ENCODE data around the gene PVR. TPM values are rescaled to one million over a fixed set of nuclear protein-coding genes. Genes with fewer than 3 reads are reported as not detected.
"Not testable (repeated sequence)": the region's sequence is repeated elsewhere in the genome, so short reads cannot be mapped to it uniquely, and the experiment has no call there.

PVR gene
- total RNA-seq, 1 experiment from 2014 or later: 47.7 TPM

- Histone ChIP-seq H3K36me3 (ENCODE audit: control insufficient read depth, insufficient read depth, low read length) (no peaks in the 10 kb centered on the region), H3K27me3 (ENCODE audit: control insufficient read depth, insufficient read depth, low read length) (no peaks in the 10 kb centered on the region), H3K27ac (ENCODE audit: low read length) (no peak overlapping the region), H3K4me1 (ENCODE audit: control insufficient read depth, insufficient read depth, low read length) (no peaks in the 10 kb centered on the region), H3K4me3 (ENCODE audit: low read depth in 2 of 2, low read length in 2 of 2) (no peak overlapping the region), H3K9me3 (ENCODE audit: control insufficient read depth, insufficient read depth, low read depth, low read length) (no peaks in the 10 kb centered on the region)
- CTCF ChIA-PET: no interaction called here
- no peak for ATAC-seq
- intact Hi-C loops (cut with micrococcal nuclease; ENCODE audit: unreplicated experiment): no loop called here
- TF ChIP-seq TCF7L2 (IDR thresholded peaks at IDR 0.05; ENCODE audit: low read depth, low read length) (no peak), CTCF (IDR thresholded peaks at IDR 0.05) (no peak), REST (IDR thresholded peaks at IDR 0.05; ENCODE audit: insufficient read depth in 1 of 2, low read depth in 2 of 2, low read length in 1 of 2) (no peak), SIN3A (IDR thresholded peaks at IDR 0.05; ENCODE audit: borderline replicate concordance, insufficient read depth, low read depth, low read length) (no peak), POLR2AphosphoS5 (IDR thresholded peaks at IDR 0.05; ENCODE audit: low read depth, low read length) (no peak)
- no TSS peak for BruUV-seq (replicated peaks)
- in situ Hi-C loops (cut with HindIII; ENCODE audit: low pct_unique_long_range_greater_than_20kb, low sequenced_read_pairs): no loop called here
- DNase-seq (ENCODE audit: low read depth, low spot score): no peak
- POLR2A ChIA-PET: no interaction called here
These were observed 16.1 kb upstream of the PVR start for GRCh38 chr19:44627631-44628030.

- intact Hi-C loops (cut with micrococcal nuclease; ENCODE audit: unreplicated experiment) (no loop called here), in situ Hi-C loops (cut with HindIII; ENCODE audit: low pct_unique_long_range_greater_than_20kb, low sequenced_read_pairs) (no loop called here)
- DNase-seq (ENCODE audit: low read depth, low spot score) (no peak), ATAC-seq (no peak)
- POLR2A ChIA-PET: no interaction called here
- H3K27me3 ChIP-seq (ENCODE audit: control insufficient read depth, insufficient read depth, low read length): no peaks in the 10 kb centered on the region
- no peaks in the 10 kb centered on the region for H3K36me3 ChIP-seq (ENCODE audit: control insufficient read depth, insufficient read depth, low read length)
- no peak overlapping the region for H3K4me3 ChIP-seq (ENCODE audit: low read depth in 2 of 2, low read length in 2 of 2)
- no peaks in the 10 kb centered on the region for H3K9me3 ChIP-seq (ENCODE audit: control insufficient read depth, insufficient read depth, low read depth, low read length)
- BruUV-seq (replicated peaks): no TSS peak
- no peak overlapping the region for H3K27ac ChIP-seq (ENCODE audit: low read length)
- H3K4me1 ChIP-seq (ENCODE audit: control insufficient read depth, insufficient read depth, low read length): no peaks in the 10 kb centered on the region
- no peak for TF ChIP-seq REST (IDR thresholded peaks at IDR 0.05; ENCODE audit: insufficient read depth in 1 of 2, low read depth in 2 of 2, low read length in 1 of 2)
- no peak for TF ChIP-seq SIN3A (IDR thresholded peaks at IDR 0.05; ENCODE audit: borderline replicate concordance, insufficient read depth, low read depth, low read length)
- no peak for TF ChIP-seq CTCF (IDR thresholded peaks at IDR 0.05)
- no peak for TF ChIP-seq TCF7L2 (IDR thresholded peaks at IDR 0.05; ENCODE audit: low read depth, low read length)
- TF ChIP-seq POLR2AphosphoS5 (IDR thresholded peaks at IDR 0.05; ENCODE audit: low read depth, low read length): no peak
- CTCF ChIA-PET: no interaction called here
These were observed 14.9 kb upstream of the PVR start for GRCh38 chr19:44628793-44629192.

GRCh38 chr19:44631611-44632010 lies 12.1 kb upstream of the PVR start:
- H3K9me3 ChIP-seq (ENCODE audit: control insufficient read depth, insufficient read depth, low read depth, low read length); DNase-seq (ENCODE audit: low read depth, low spot score); H3K27me3 ChIP-seq (ENCODE audit: control insufficient read depth, insufficient read depth, low read length); intact Hi-C loops (cut with micrococcal nuclease; ENCODE audit: unreplicated experiment); CTCF ChIA-PET; H3K27ac ChIP-seq (ENCODE audit: low read length); in situ Hi-C loops (cut with HindIII; ENCODE audit: low pct_unique_long_range_greater_than_20kb, low sequenced_read_pairs); BruUV-seq (replicated peaks); POLR2A ChIA-PET; H3K4me1 ChIP-seq (ENCODE audit: control insufficient read depth, insufficient read depth, low read length); H3K4me3 ChIP-seq (ENCODE audit: low read depth in 2 of 2, low read length in 2 of 2); H3K36me3 ChIP-seq (ENCODE audit: control insufficient read depth, insufficient read depth, low read length); ATAC-seq: not testable (repeated sequence)

GRCh38 chr19:44634058-44634457 lies 9.7 kb upstream of the PVR start:
- H3K4me1 ChIP-seq (ENCODE audit: control insufficient read depth, insufficient read depth, low read length); ATAC-seq; H3K36me3 ChIP-seq (ENCODE audit: control insufficient read depth, insufficient read depth, low read length); H3K27ac ChIP-seq (ENCODE audit: low read length); DNase-seq (ENCODE audit: low read depth, low spot score); POLR2A ChIA-PET; H3K9me3 ChIP-seq (ENCODE audit: control insufficient read depth, insufficient read depth, low read depth, low read length); CTCF ChIA-PET; in situ Hi-C loops (cut with HindIII; ENCODE audit: low pct_unique_long_range_greater_than_20kb, low sequenced_read_pairs); BruUV-seq (replicated peaks); H3K4me3 ChIP-seq (ENCODE audit: low read depth in 2 of 2, low read length in 2 of 2); intact Hi-C loops (cut with micrococcal nuclease; ENCODE audit: unreplicated experiment); H3K27me3 ChIP-seq (ENCODE audit: control insufficient read depth, insufficient read depth, low read length): not testable (repeated sequence)

Measured in Panc1 (cell line).